SK-N-SH treated with all-trans-retinoic acid at 6 μM for 48 hours (cell line): ENCODE measurements around the gene LPP.
A peak's percentile ranks its signal among the peaks of the same experiment; 100 is the strongest.

ENCODE experiments used
- ATAC-seq: fragments of 200-7000 bp; cut with Tn5 transposase; 3 replicates; pipeline ENCODE4 v1.9.1; 2020; ENCODE audit warnings: mild to moderate bottlenecking, moderate library complexity
- BACH2 ChIP-seq: fragments of 250-450 bp; sonication (Bioruptor Pico); IDR thresholded peaks from 2 replicates; pipeline ENCODE4 v1.9.0; 2021; ENCODE audit warnings: mild to moderate bottlenecking, borderline replicate concordance
- CSDC2 ChIP-seq: fragments of 250-450 bp; sonication (Bioruptor Pico); IDR thresholded peaks from 2 replicates; pipeline ENCODE4 v1.5.0; 2020; ENCODE audit warnings: mild to moderate bottlenecking, moderate library complexity
- ESRRG ChIP-seq: fragments of 250-450 bp; sonication (Bioruptor Pico); IDR thresholded peaks from 2 replicates; pipeline ENCODE4 v1.6.1; 2021; ENCODE audit warnings: mild to moderate bottlenecking
- GLIS3 ChIP-seq: fragments of 250-450 bp; sonication (Bioruptor Pico); IDR thresholded peaks from 2 replicates; pipeline ENCODE4 v1.5.0; 2020; ENCODE audit warnings: mild to moderate bottlenecking, moderate library complexity
- ISL1 ChIP-seq: fragments of 250-450 bp; sonication (Bioruptor Pico); IDR thresholded peaks from 2 replicates; pipeline ENCODE4 v2.1.2; 2022; ENCODE audit warnings: mild to moderate bottlenecking, moderate library complexity
- OSR1 ChIP-seq: fragments of 250-450 bp; sonication (Bioruptor Pico); IDR thresholded peaks from 2 replicates; pipeline ENCODE4 v1.8.0; 2022; ENCODE audit warnings: moderate library complexity, mild to moderate bottlenecking, inconsistent platforms
- RARB ChIP-seq: fragments of 250-450 bp; sonication (Bioruptor Pico); IDR thresholded peaks from 2 replicates; pipeline ENCODE4 v1.8.0; 2021; ENCODE audit warnings: mild to moderate bottlenecking, moderate library complexity
- SNAI2 ChIP-seq: fragments of 250-450 bp; sonication (Bioruptor Pico); IDR thresholded peaks from 2 replicates; pipeline ENCODE4 v1.5.0; 2020; ENCODE audit warnings: mild to moderate bottlenecking, moderate library complexity
- TCF4 ChIP-seq: fragments of 250-450 bp; sonication (Bioruptor Pico); IDR thresholded peaks from 2 replicates; pipeline ENCODE4 v1.8.0; 2021; ENCODE audit warnings: mild to moderate bottlenecking, moderate library complexity, borderline replicate concordance
- ZC3H10 ChIP-seq: fragments of 250-450 bp; sonication (Bioruptor Pico); IDR thresholded peaks from 2 replicates; pipeline ENCODE4 v1.5.1; 2021; ENCODE audit warnings: mild to moderate bottlenecking, moderate library complexity
- ZFP3 ChIP-seq: fragments of 250-450 bp; sonication (Bioruptor Pico); IDR thresholded peaks from 2 replicates; pipeline ENCODE4 v1.5.0; 2020; ENCODE audit warnings: mild to moderate bottlenecking, moderate library complexity
- ZFP30 ChIP-seq: fragments of 450-650 bp; formaldehyde crosslinking; IDR thresholded peaks from 2 replicates; pipeline ENCODE4 v1.5.0; 2022; ENCODE audit warnings: mild to moderate bottlenecking, moderate library complexity
- ZNF565 ChIP-seq: fragments of 450-650 bp; formaldehyde crosslinking; conservative IDR thresholded peaks from 2 replicates; pipeline ENCODE4 v1.5.0; 2020; ENCODE audit warnings: low read depth, mild to moderate bottlenecking, moderate library complexity
- ZNF70 ChIP-seq: fragments of 450-650 bp; formaldehyde crosslinking; IDR thresholded peaks from 2 replicates; pipeline ENCODE4 v1.5.0; 2020; ENCODE audit warnings: mild to moderate bottlenecking, moderate library complexity
- ZNF8 ChIP-seq: fragments of 450-650 bp; formaldehyde crosslinking; IDR thresholded peaks from 2 replicates; pipeline ENCODE4 v1.5.0; 2020; ENCODE audit warnings: mild to moderate bottlenecking, moderate library complexity
- TF ChIP-seq, protein P1 (sequence below): fragments of 250-450 bp; sonication (Bioruptor Pico); IDR thresholded peaks from 2 replicates; pipeline ENCODE4 v1.5.1; 2020; ENCODE audit warnings: low read depth, mild to moderate bottlenecking, moderate library complexity
- TF ChIP-seq, protein P2 (sequence below): fragments of 250-450 bp; sonication (Bioruptor Pico); IDR thresholded peaks from 2 replicates; pipeline ENCODE4 v1.8.0; 2020; ENCODE audit warnings: mild to moderate bottlenecking, moderate library complexity, borderline replicate concordance
- TF ChIP-seq, protein P3 (sequence below): fragments of 250-450 bp; sonication (Bioruptor Pico); IDR thresholded peaks from 2 replicates; pipeline ENCODE4 v1.8.0; 2021; ENCODE audit warnings: low read depth, mild to moderate bottlenecking, moderate library complexity, borderline replicate concordance
- TF ChIP-seq, protein P4 (sequence below): fragments of 250-450 bp; sonication (Bioruptor Pico); IDR thresholded peaks from 2 replicates; pipeline ENCODE4 v1.5.0; 2020; ENCODE audit warnings: mild to moderate bottlenecking, moderate library complexity

The LPP gene

DNA sequence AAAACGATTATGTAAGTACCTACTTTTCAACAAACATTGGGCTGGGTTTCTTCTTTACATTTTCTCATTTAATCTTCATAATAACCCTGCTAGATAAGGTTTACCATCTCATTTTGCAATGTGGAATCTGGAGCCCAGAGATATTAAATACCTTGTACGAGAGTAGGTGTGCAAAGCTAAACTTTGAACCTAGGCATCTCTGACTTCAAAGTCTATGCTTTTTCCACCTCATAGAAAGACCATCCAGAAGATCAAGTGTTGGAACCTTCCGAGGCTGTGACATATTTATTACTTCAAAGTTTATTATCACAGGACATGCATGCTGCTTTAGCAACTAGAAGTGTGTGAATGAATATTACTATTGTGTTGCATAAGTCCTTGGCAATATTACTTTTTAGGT is 520.6 kb downstream of the LPP start:
- TF ChIP-seq, protein P1, sequence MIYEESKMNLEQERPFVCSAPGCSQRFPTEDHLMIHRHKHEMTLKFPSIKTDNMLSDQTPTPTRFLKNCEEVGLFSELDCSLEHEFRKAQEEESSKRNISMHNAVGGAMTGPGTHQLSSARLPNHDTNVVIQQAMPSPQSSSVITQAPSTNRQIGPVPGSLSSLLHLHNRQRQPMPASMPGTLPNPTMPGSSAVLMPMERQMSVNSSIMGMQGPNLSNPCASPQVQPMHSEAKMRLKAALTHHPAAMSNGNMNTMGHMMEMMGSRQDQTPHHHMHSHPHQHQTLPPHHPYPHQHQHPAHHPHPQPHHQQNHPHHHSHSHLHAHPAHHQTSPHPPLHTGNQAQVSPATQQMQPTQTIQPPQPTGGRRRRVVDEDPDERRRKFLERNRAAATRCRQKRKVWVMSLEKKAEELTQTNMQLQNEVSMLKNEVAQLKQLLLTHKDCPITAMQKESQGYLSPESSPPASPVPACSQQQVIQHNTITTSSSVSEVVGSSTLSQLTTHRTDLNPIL, result no peak
- no peak for TF ChIP-seq OSR1 (CRISPR knock-in tag)
- TF ChIP-seq ZNF565 (CRISPR knock-in tag), result no peak
- no peak for TF ChIP-seq ESRRG
- TF ChIP-seq ZFP30 (CRISPR knock-in tag), result no peak
- TF ChIP-seq RARB (CRISPR knock-in tag), result no peak
- TF ChIP-seq CSDC2, result no peak

DNA sequence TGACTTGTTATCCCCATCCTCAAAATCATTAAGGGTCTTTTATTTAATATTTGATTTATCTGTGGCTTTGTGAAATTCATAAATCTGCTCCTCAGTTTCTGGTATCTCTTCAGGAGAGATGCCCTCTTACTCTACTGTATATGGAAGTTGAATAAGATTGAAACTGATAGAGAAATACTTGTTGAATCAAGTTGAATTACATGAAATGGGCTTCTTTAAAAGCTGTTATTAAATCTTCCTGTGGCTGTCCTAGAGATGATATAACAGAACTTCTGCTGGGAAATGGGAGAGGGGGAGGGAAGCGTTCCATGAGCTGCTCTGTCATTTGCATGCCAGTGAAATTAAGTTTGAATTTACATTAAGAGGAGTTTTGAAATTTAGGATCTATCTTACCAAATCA is 523.4 kb downstream of the LPP start:
- no peak for TF ChIP-seq ZFP3 (CRISPR knock-in tag)
- TF ChIP-seq, protein P1, result no peak
- TF ChIP-seq ZC3H10 (CRISPR knock-in tag), result no peak
- TF ChIP-seq CSDC2, result no peak
- TF ChIP-seq ZNF8, result no peak
- no peak for TF ChIP-seq ESRRG
- TF ChIP-seq GLIS3, result no peak
- TF ChIP-seq BACH2 (CRISPR knock-in tag), result no peak
- TF ChIP-seq ZNF565 (CRISPR knock-in tag), result no peak
- no peak for TF ChIP-seq ZFP30 (CRISPR knock-in tag)
- TF ChIP-seq SNAI2 (CRISPR knock-in tag), result no peak
- TF ChIP-seq, protein P2, sequence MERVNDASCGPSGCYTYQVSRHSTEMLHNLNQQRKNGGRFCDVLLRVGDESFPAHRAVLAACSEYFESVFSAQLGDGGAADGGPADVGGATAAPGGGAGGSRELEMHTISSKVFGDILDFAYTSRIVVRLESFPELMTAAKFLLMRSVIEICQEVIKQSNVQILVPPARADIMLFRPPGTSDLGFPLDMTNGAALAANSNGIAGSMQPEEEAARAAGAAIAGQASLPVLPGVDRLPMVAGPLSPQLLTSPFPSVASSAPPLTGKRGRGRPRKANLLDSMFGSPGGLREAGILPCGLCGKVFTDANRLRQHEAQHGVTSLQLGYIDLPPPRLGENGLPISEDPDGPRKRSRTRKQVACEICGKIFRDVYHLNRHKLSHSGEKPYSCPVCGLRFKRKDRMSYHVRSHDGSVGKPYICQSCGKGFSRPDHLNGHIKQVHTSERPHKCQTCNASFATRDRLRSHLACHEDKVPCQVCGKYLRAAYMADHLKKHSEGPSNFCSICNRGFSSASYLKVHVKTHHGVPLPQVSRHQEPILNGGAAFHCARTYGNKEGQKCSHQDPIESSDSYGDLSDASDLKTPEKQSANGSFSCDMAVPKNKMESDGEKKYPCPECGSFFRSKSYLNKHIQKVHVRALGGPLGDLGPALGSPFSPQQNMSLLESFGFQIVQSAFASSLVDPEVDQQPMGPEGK (CRISPR knock-in tag), result no peak
- TF ChIP-seq, protein P3, sequence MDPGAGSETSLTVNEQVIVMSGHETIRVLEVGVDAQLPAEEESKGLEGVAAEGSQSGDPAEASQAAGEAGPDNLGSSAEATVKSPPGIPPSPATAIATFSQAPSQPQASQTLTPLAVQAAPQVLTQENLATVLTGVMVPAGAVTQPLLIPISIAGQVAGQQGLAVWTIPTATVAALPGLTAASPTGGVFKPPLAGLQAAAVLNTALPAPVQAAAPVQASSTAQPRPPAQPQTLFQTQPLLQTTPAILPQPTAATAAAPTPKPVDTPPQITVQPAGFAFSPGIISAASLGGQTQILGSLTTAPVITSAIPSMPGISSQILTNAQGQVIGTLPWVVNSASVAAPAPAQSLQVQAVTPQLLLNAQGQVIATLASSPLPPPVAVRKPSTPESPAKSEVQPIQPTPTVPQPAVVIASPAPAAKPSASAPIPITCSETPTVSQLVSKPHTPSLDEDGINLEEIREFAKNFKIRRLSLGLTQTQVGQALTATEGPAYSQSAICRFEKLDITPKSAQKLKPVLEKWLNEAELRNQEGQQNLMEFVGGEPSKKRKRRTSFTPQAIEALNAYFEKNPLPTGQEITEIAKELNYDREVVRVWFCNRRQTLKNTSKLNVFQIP, result no peak
- no peak for ATAC-seq

More for the DNA sequence above, 520.6 kb downstream of the LPP start:
- ATAC-seq, result no peak

DNA sequence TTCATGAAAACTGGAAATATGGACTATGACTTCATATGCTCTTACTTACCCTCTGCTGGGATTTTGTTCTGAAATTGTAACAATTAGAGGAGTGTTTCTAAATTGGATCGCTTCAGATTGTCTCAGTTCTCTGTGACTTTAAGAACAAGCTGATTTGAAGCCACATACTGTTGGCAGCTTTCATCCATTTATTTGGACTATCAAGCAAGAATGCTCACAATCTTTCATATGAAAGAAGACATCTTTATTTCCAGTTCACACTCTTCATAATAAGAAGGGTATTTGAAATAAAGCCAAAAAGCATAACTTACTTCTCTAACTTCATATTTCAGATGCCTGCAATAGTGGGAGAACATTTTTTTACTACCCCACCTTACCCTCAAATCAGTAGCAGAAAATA is 526.2 kb downstream of the LPP start:
- peak; percentile 33 for ATAC-seq
- TF ChIP-seq, protein P4, sequence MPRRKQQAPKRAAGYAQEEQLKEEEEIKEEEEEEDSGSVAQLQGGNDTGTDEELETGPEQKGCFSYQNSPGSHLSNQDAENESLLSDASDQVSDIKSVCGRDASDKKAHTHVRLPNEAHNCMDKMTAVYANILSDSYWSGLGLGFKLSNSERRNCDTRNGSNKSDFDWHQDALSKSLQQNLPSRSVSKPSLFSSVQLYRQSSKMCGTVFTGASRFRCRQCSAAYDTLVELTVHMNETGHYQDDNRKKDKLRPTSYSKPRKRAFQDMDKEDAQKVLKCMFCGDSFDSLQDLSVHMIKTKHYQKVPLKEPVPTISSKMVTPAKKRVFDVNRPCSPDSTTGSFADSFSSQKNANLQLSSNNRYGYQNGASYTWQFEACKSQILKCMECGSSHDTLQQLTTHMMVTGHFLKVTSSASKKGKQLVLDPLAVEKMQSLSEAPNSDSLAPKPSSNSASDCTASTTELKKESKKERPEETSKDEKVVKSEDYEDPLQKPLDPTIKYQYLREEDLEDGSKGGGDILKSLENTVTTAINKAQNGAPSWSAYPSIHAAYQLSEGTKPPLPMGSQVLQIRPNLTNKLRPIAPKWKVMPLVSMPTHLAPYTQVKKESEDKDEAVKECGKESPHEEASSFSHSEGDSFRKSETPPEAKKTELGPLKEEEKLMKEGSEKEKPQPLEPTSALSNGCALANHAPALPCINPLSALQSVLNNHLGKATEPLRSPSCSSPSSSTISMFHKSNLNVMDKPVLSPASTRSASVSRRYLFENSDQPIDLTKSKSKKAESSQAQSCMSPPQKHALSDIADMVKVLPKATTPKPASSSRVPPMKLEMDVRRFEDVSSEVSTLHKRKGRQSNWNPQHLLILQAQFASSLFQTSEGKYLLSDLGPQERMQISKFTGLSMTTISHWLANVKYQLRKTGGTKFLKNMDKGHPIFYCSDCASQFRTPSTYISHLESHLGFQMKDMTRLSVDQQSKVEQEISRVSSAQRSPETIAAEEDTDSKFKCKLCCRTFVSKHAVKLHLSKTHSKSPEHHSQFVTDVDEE (CRISPR knock-in tag), result no peak
- TF ChIP-seq RARB (CRISPR knock-in tag) (no peak), ISL1 (CRISPR knock-in tag) (peak; percentile 22; the same call in 1 of the 2 replicates), GLIS3 (no peak)
- TF ChIP-seq, all 23 proteins: peak for 1

DNA sequence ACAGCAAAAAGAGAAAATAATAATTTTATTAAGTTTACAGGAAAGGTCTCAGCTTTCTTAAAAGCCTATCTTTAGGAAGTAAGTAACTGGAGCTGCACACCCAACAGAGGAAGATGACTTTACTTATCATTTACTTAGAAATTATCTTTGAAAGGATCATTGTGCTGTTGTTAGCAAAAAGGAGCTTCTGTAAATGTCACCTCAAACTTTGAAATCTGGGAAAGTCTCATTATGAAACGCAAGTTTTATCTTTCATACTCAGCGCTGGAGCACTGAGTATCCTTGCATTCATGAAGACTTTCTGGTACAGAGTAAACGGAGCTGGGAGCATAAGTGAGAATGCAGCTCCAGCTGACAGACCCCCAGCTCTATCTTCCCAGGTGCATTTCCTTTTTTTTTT is 526.6 kb downstream of the LPP start:
- ATAC-seq, result no peak; the same call in 2 of the 3 replicates
- no peak for TF ChIP-seq BACH2 (CRISPR knock-in tag)
- TF ChIP-seq, protein P2 (CRISPR knock-in tag), result no peak
- TF ChIP-seq, protein P3, result no peak
- TF ChIP-seq ZC3H10 (CRISPR knock-in tag), result no peak
- TF ChIP-seq ISL1 (CRISPR knock-in tag), result no peak
- TF ChIP-seq CSDC2, result no peak
- TF ChIP-seq RARB (CRISPR knock-in tag), result no peak
- TF ChIP-seq ZNF70 (CRISPR knock-in tag), result no peak
- TF ChIP-seq GLIS3, result no peak
- no peak for TF ChIP-seq TCF4 (CRISPR knock-in tag)
